HL-60/S4 treated with retinoic acid at 250 ng/mL for 4 days and 3 days (cell line): ENCODE measurements around the gene RGS14.

Source experiments
- in situ Hi-C: fragments of 300-500 bp; cut with MboI; formaldehyde crosslinking; loops from 2 replicates; pipeline ENCODE4 v1.7.0; 2022; ENCODE audit warnings: low sequenced_read_pairs

The RGS14 gene

DNA sequence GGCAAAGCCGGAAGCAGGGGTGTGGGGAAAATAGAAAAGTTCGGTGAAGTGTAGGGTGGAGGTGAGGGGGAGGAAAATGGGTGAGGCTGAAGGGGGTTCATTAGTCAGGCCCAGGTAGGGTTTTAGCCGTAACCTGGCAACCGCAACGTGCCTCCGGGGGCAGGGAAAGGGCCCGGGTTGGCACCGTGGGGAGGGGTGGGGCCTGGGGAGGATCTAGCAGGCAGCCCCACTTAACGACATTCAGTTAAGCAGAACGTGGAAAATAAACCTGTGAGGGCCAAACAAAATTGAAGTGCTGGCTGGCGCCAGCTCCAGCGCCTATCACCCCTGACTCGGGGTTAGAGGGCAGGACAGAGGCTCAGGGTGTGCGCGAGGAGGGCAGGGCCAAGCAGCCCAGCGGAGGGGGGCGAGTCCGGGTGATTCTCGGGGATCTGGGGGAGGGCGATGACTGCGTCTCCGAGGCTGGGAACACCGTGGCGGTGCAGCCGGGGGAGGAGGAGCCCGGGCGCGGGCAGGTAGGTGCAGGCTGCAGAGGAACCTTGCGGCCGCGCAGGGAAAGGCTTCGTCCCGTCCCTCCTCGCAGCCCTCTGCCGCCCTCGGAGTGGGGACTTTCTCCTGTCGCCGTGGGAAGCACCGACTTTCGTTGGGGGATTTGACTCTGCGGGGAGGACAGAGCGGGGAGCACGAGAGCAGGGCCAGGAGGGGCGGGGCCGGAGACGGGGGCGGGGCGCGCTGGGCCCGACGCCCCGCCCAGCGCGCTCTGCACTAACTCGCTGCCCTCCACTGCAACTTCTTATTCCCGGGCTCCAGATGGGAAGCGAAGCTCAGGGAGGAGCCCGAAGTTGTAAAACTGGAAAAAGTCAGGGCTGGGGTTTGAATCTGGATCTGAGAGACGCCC lies 5.1 kb downstream of the RGS14 start:
- in situ Hi-C loops, result no loop called here

DNA sequence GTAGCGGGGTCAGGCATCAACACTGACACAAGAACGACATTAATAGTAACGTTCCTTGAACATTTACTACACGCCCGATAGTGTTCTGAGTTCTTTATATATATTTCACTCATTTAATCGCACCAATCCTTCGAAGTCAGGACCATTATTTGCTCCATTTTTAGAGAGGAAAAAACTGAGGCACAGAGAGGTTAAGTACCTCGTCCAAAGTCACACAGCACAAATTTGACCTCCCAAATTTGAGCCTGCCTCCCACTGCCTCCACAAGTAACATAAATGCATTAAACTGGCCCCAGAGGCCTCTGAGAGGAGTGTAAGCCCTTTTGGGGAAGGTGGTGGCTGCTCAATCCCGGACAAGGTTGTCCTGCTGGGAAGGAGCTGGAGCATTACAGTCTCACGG lies 5.8 kb downstream of the RGS14 start:
- in situ Hi-C loops, result no loop called here

- in situ Hi-C loops, result no loop called here
Observed at GRCh38 chr5:177364159-177364962, 6.6 kb downstream of the RGS14 start.

- in situ Hi-C loops, result no loop called here
Observed at GRCh38 chr5:177365845-177366527, 8.3 kb downstream of the RGS14 start.

- in situ Hi-C loops, result no loop called here
Observed at GRCh38 chr5:177366528-177367322, 9.0 kb downstream of the RGS14 start.

- in situ Hi-C loops, result no loop called here
Observed at GRCh38 chr5:177367323-177367848, 9.7 kb downstream of the RGS14 start.

DNA sequence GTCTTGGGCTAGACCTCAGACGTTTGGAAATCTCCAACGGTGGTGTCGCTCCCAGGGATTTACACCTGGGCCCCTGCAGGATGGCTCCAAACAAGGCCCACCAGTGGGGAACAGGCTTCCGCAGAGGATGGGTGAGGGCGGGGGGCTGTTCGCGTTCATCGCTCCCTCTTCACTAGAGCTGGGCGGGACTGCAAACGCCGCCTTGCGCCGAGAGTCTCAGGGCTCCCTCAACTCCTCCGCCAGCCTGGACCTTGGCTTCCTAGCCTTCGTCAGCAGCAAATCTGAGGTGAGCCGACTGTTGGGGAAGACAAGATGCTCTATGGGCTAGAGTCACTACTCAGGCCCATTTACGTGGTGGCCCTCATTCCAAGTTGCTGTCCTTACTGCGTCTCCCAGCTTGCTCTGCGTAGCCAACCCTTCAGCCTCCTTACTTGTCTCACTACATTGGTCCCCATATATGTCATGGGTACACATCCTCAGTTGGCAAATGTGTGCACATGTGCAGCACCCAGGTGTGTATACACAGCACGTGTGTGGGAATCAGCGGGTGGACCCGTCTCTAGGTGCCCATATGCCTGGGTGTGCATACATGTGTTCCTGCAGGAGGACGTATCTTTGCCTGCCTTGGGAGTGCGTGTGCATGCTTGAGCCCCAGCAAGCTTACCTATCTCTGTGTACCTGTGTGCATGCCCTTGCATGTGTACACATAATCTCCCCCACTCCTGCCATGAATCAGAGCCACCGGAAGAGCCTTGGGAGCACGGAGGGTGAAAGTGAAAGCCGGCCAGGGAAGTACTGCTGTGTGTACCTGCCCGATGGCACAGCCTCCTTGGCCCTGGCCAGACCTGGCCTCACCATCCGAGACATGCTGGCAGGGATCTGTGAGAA lies 10.5 kb downstream of the RGS14 start:
- in situ Hi-C loops, result no loop called here

GRCh38 chr5:177368869-177369644 lies 11.3 kb downstream of the RGS14 start:
- in situ Hi-C loops, result no loop called here

DNA sequence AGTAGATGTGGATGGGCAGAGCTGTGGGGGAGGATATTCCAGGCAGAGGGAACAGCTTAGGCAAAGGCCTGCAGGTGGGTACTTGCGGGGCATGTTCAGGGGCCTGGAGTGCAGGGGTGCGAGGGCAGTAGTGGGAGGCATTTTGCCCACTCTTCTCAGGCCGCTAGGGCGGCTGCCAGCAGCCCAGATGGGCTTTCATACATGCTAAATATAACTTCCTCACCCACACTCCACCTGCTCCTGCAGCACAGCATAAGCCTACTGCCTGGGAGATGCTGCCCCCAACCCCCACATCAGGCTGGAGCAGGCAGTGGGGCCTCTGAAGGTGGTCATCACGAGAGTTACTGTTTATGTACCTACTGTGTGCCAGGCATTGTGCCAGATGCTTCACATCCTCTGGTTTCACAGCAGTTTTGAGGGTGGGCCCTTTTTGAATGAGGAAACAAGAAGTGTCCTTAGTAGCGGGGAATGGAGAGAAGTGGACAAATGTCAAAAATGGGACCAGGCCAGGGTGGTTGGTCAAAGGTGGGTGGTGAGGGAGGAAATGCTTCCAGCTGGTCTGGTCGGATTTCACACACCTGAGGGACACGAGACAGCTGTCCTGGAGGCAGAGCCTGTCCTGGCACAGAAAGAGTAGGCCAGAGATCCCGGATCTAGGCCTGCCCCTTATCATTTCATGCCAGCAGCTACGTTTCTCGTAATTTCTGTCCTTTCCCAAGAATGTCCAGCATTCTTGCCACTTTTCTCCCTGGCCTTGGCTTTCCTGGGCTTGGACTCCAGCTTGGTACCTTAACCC lies 12.1 kb downstream of the RGS14 start:
- in situ Hi-C loops, result no loop called here

GRCh38 chr5:177370488-177371119 lies 12.9 kb downstream of the RGS14 start:
- in situ Hi-C loops, result no loop called here

DNA sequence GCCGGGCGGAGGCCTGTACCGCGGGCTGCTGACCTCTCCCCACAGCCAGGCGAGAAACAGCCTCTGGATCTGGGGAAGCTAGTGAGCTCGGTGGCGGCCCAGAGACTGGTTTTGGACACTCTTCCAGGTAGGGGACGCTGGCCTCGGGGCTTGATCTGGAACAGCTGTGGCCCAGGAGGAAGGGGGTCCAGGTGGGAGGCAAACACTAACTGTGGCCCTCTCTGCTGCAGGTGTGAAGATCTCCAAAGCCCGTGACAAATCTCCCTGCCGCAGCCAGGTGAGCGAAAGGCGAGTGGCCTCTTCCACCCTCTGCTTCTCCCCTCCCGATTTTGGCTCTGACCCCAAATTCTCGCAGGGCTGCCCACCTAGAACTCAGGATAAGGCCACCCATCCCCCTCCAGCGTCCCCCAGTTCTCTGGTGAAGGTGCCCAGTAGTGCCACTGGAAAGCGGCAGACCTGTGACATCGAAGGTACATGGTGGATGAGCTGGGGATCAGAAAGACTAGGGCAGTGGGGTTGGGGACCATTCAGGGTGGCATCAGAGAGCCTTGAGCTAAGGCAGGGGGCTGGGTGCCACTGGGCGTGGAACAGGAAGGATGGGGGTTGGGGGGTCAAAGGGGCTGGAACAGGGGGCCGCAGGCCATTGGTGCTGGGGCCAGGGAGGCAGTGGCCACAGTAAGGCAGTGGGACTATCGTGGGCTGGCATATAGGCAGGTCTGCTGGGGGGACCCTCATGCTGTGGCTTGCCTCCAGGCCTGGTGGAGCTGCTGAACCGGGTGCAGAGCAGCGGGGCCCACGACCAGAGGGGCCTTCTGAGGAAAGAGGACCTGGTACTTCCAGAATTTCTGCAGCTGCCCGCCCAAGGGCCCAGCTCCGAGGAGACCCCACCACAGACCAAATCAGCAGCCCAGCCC lies 13.7 kb downstream of the RGS14 start:
- in situ Hi-C loops, result no loop called here

DNA sequence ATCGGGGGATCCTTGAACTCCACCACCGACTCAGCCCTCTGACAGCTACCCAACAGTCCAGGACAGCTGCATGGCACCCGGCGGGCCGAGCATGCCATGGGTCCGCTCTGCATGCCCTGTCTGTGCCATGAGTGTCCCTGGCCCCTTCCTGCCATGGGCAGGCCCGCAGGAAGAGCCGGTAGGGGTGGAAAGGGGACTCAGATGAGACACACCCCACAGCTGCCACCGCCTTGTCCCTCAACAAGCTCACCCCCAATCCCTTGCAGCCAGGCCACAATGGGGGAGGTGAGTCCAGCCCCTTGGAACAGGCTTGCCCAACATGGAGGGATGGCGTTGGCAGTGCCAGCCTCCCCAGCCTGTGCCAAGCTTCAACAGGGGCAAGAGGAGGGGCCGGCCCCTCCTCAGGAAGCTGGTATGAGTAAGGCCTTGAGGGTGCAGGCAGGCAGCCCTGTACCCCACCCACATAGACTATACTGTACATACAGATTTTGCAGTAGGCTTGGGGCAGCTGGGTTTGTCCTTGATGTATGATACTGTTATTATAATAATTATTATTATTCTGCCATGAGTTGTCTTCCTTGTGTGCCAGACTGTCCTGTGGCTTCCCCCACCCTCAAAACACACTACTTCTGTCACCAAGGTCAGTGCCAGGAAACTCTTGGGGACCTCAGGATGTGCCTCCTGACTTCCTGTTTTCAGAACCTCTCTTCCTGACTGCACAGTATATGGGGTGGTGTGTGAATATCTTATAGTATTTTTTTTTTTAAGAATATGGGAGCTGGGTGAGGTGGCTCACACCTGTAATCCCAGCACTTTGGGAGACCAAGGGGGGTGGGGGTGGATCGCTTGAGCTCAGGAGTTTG lies 14.5 kb downstream of the RGS14 start:
- in situ Hi-C loops, result no loop called here

- in situ Hi-C loops, result no loop called here
Observed at GRCh38 chr5:177372910-177373309, 15.2 kb downstream of the RGS14 start.

- in situ Hi-C loops, result no loop called here
Observed at GRCh38 chr5:177373806-177374205, 16.1 kb downstream of the RGS14 start.

DNA sequence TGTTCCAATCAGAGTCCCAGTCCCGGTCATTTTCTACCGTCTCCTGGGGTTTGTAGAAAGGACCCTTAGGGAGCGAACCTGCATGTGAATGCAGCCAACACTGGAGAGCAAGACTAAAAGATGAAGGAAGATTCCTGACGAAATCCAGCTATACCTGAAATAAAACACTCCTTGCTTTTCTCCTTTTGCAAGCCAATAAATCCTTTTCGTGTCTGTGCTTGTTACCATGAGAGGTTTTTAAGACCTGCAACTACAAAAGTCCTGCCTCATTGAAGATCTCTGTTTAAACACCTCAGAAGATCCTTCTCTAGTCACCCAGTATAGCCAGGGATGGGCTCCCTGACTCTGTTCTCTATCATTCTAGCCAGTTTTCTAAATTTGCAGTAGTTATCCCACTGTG lies 16.5 kb downstream of the RGS14 start:
- in situ Hi-C loops, result no loop called here
